Mucosa of rectum (tissue), 2 donors: ENCODE results near the gene SWT1.

Source experiments
- H3K27ac ChIP-seq, 2 donors: one replicate each; pipeline ENCODE4 v1.7.0; 2013; ENCODE audit warnings: inconsistent platforms in 2 of 2, low read depth in 2 of 2, low read length in 2 of 2
- H3K27me3 ChIP-seq, 2 donors: one replicate each; pipeline ENCODE4 v1.7.0; 2013; ENCODE audit warnings: low read length in 2 of 2; ENCODE audit not compliant: control insufficient read depth in 2 of 2, insufficient read depth in 2 of 2
- H3K36me3 ChIP-seq, 2 donors: one replicate each; pipeline ENCODE4 v1.7.0; 2013; ENCODE audit warnings: low read length in 2 of 2; ENCODE audit not compliant: control insufficient read depth in 2 of 2, insufficient read depth in 2 of 2
- H3K4me1 ChIP-seq, 2 donors: one replicate each; pipeline ENCODE4 v1.7.0; 2013; ENCODE audit warnings: low read length in 2 of 2, mild to moderate bottlenecking in 1 of 2; ENCODE audit not compliant: control insufficient read depth in 2 of 2, insufficient read depth in 2 of 2
- H3K4me3 ChIP-seq, 2 donors: one replicate each; pipeline ENCODE4 v1.7.0; 2013; ENCODE audit warnings: low read length in 2 of 2
- H3K9ac ChIP-seq, 2 donors: one replicate each; pipeline ENCODE4 v1.7.0; 2013; ENCODE audit warnings: low read length in 2 of 2, low read depth in 1 of 2, mild to moderate bottlenecking in 1 of 2
- H3K9me3 ChIP-seq, 2 donors: one replicate each; pipeline ENCODE4 v1.7.0; 2013; ENCODE audit warnings: low read length in 2 of 2; ENCODE audit not compliant: control insufficient read depth in 2 of 2
- donor health status: healthy.
- donor health status: Normal muscosa, but diverticular disease.

The SWT1 gene

DNA sequence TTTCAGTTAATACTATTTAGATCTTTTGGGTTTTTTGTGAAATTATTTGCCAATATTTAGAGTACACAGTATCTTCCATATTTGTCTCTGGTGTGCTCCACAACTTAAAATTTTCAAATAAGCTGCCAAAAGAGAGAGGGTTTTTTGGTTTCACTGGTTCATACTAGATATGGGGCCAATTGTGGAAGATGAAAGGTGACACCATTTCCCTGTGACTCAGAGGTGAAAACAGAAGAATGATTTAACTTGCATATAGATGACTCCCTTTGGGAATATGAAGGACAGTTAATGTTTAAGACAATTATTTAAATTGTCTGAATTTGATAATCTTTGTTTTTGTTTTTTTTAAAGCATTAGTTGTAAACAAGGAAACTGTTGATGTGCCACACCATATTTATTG lies 122.6 kb downstream of the SWT1 start:
- Histone ChIP-seq H3K4me3 (no peak overlapping the region), H3K9me3 (no peaks in the 10 kb centered on the region), H3K27me3 (no peaks in the 10 kb centered on the region), H3K9ac (no peak overlapping the region), H3K4me1 (no peaks in the 10 kb centered on the region), H3K36me3 (peaks cover 4% of the 10 kb centered on the region in 2 donors), H3K27ac (no peak overlapping the region)

DNA sequence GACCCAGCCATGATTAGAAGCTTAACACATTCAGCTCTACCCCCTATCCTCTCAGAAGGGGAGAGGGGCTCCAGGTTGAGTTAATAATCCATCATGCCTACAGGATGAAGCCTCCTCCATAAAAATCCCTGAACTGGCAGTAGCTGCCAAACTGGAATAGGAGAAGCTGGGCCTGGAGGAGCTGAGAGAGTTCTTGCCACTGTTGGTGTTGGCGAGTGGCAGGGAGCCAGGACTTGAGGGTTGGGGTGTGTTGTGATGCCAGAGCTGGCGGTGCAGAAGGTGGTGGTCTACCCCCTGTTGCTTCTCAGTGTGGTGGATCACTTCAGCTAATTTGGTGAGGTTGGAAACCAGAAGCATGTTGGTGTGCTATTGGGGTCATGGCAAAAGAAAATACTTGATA lies 123.6 kb downstream of the SWT1 start:
- Histone ChIP-seq H3K4me3 (no peak overlapping the region), H3K36me3 (peaks cover 4% of the 10 kb centered on the region in 2 donors), H3K27me3 (no peaks in the 10 kb centered on the region), H3K4me1 (no peaks in the 10 kb centered on the region), H3K27ac (no peak overlapping the region), H3K9ac (no peak overlapping the region), H3K9me3 (no peaks in the 10 kb centered on the region)

DNA sequence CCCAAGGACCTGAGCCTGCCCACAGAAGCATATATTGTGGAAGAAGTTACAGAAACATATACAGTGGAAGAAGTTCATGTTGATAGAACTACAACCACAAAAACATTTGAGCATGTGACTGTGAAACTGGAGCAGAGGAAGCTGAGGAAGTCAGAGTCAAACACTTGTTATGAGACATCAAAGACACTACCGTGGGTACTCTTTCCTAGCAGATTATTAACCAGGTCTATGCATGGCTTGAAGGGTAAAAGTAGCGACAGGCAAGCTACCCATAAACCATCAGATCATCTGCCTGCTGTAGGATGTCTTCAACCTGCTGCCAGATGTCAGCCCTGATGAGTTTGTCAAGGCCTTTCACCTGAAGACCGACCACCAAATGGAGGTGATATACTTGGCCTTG lies 124.3 kb downstream of the SWT1 start:
- Histone ChIP-seq H3K9me3 (no peaks in the 10 kb centered on the region), H3K27ac (no peak overlapping the region), H3K27me3 (no peaks in the 10 kb centered on the region), H3K9ac (no peak overlapping the region), H3K4me1 (no peaks in the 10 kb centered on the region), H3K4me3 (no peak overlapping the region), H3K36me3 (peaks cover 4% of the 10 kb centered on the region in 2 donors)

DNA sequence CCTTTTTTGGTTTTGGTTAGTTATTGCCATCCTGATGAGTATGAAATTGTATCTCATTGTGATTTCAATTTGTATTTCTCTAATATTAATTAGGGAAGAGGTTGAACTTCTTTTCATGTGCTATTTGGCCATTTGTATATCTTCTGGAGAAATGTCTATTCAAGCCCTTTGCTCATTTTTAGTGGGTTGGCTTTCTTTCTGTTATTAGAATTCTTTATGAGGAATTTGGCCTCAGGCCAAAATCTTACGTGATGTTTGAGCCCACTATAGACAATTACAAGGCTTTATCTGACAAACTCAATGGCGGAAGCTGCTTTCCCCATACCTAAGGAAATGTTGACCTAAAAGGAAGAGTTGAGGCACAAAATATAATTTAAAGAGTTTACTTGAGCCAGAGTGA lies 127.1 kb downstream of the SWT1 start:
- H3K4me1 ChIP-seq = no peaks in the 10 kb centered on the region
- H3K9ac ChIP-seq = no peak overlapping the region
- no peak overlapping the region for H3K27ac ChIP-seq
- H3K9me3 ChIP-seq = no peaks in the 10 kb centered on the region
- H3K27me3 ChIP-seq = no peaks in the 10 kb centered on the region
- H3K36me3 ChIP-seq = peaks cover 2 to 4% of the 10 kb centered on the region in 2 donors
- H3K4me3 ChIP-seq = no peak overlapping the region

DNA sequence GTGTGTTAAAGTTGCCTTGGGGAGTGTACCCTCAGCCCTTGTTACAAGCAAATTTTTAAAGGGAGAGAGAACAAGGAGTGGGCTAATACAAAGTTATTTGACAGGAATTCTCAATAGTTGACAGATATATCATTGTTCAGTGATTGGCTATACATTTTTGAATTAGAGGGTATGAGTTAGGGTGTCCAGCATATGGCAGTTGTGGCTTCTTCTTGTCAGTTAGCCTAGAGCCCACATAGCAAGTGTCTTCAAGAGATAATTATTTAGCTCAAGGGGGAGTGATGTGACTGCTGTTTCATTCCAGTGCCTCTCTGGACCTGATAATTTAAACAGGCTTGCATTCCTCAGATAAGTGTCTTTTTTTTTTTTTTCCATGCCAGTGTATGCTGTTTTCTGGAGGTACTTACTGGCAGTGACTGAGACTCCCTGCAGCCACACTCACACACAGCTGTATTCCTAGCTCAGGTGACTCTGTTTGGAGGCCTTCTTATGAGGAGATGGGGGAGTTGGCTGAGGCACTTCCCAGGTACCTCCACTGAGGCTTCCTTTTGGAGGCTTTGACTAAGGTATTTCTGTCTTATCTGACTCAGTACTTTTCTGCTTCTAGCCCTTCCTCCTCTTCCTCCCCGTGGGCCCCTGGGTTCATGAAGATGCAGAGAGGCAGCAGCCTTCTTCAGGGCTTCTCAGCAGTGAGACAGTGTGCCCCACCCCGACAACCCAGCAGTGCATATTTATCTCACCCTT lies 127.7 kb downstream of the SWT1 start:
- Histone ChIP-seq H3K4me3 (no peak overlapping the region), H3K4me1 (no peaks in the 10 kb centered on the region), H3K27me3 (no peaks in the 10 kb centered on the region), H3K9ac (no peak overlapping the region), H3K27ac (no peak overlapping the region), H3K9me3 (no peaks in the 10 kb centered on the region), H3K36me3 (peaks cover 2 to 4% of the 10 kb centered on the region in 2 donors)

DNA sequence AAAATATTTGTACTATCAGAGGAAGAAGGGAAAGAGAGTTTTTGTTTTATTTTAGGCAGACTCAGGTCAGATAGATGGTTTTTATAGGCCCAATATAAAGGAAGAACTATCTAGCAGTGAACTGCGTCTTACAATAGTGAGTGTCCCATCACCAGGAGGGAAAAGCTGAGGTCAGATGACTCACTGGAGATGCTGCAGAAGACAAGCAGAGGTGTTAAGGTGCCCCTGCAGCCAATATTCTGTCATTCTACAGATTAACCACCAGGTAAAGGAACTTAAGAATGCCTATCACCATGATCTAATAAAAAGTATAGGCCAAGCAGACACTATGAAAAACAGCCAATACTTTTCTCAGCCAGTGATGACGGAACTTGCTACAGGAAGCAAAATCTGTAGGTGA lies 130.5 kb downstream of the SWT1 start:
- Histone ChIP-seq H3K36me3 (no peaks in the 10 kb centered on the region), H3K4me1 (peaks cover 0 to 2% of the 10 kb centered on the region in 2 donors), H3K27ac (no peak overlapping the region), H3K9me3 (no peaks in the 10 kb centered on the region), H3K27me3 (no peaks in the 10 kb centered on the region), H3K4me3 (no peak overlapping the region), H3K9ac (no peak overlapping the region)

DNA sequence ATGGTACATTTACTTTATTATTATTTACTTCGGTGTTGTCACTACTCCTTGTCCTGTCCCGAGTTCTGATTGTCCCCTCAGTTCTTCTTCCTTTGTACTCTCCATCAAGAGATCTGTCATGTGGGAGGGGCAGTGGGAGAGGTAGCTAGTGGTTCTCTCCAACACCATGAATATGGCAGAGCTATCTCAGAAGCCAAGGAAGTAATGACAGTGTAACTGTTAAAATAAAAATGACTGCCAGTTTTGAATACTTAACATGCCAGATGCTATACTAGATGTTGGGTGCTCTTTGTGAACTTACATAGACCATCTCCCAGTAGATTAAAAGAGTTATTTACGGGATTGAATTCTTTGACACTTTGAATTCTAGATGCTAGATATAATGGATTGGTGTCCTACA lies 131.5 kb downstream of the SWT1 start:
- no peaks in the 10 kb centered on the region for H3K9me3 ChIP-seq
- H3K4me3 ChIP-seq = no peak overlapping the region
- H3K9ac ChIP-seq = no peak overlapping the region
- no peaks in the 10 kb centered on the region for H3K27me3 ChIP-seq
- no peak overlapping the region for H3K27ac ChIP-seq
- no peaks in the 10 kb centered on the region for H3K36me3 ChIP-seq
- H3K4me1 ChIP-seq = peaks cover 0 to 2% of the 10 kb centered on the region in 2 donors

DNA sequence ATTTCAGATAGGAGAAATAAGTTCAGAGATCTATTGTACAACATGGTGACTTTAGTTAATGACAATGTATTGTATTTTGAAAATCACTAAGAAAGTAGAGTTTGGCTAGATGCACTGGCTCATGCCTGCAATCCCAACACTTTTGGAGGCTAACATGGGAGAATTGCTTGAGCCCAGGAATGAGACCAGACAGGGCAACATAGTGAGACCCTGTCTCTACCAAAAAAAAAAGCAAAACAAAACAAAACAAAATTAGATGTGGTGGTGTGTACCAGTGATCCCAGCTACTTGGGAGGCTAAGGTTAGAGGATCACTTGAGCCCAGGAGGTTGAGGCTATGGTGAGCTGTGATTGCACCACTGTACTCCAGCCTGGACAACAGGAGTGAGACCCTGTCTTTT lies 132.9 kb downstream of the SWT1 start:
- Histone ChIP-seq H3K4me1 (peaks cover 0 to 2% of the 10 kb centered on the region in 2 donors), H3K9ac (no peak overlapping the region), H3K27me3 (no peaks in the 10 kb centered on the region), H3K9me3 (no peaks in the 10 kb centered on the region), H3K27ac (no peak overlapping the region), H3K36me3 (peaks cover 7 to 11% of the 10 kb centered on the region in 2 donors), H3K4me3 (no peak overlapping the region)

DNA sequence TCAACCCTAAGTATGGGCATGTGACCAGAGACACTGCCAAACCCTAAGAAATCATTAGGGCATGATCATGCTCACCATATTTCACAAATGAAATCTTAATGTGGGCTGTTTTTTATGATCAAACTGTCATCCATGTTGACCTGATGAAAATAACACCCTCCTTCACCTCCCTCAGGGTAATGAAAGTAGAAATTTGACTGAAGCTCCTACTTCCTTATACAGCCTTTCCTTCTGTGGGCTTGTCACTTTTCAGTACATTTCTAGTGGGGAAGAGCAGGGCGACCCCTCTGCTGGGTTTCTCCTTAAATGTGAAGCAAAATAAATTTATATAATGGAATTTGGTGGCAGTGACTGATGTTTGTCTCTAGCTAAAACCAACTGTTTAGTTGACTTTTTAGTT lies 134.2 kb downstream of the SWT1 start:
- peaks cover 19% of the 10 kb centered on the region in 2 donors for H3K36me3 ChIP-seq
- no peak overlapping the region for H3K27ac ChIP-seq
- H3K9me3 ChIP-seq = no peaks in the 10 kb centered on the region
- no peak overlapping the region for H3K4me3 ChIP-seq
- no peaks in the 10 kb centered on the region for H3K27me3 ChIP-seq
- H3K9ac ChIP-seq = no peak overlapping the region
- peaks cover 0 to 2% of the 10 kb centered on the region in 2 donors for H3K4me1 ChIP-seq

DNA sequence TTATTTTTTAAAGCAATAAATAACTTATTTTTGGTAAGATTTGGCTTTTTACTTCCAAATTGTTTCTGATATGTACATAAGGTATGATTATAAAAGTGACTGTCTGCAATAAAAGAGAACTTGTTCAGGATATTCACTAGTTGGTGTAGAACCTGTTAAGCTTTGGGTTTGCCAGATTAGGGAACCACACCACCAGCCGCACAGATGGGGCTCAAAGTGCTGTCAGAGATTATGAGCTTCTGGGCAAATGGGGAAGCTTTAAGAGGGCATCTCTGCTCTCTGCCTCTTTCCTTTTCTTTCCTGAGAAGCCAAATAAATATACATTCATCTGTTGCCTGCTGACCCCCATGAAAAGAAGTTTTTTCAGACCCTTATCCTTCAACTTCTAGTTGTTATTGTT lies 134.7 kb downstream of the SWT1 start:
- peaks cover 0 to 2% of the 10 kb centered on the region in 2 donors for H3K4me1 ChIP-seq
- H3K36me3 ChIP-seq = peaks cover 23 to 24% of the 10 kb centered on the region in 2 donors
- H3K4me3 ChIP-seq = no peak overlapping the region
- H3K27me3 ChIP-seq = no peaks in the 10 kb centered on the region
- no peak overlapping the region for H3K9ac ChIP-seq
- no peak overlapping the region for H3K27ac ChIP-seq
- H3K9me3 ChIP-seq = no peaks in the 10 kb centered on the region
